PC-3 (cell line): Measurements from ENCODE around the gene NHS. TPM values are rescaled to one million over a fixed set of nuclear protein-coding genes. Genes with fewer than 3 reads are reported as not detected.

Experiments
- ATAC-seq: fragments of 200-7000 bp; cut with Tn5 transposase; 2 replicates; pipeline ENCODE4 v1.9.1; 2020; ENCODE audit warnings: mild to moderate bottlenecking, moderate library complexity
- BruUV-seq: library from RNA; stranded (reverse); fragments of 400-500 nt; replicated peaks from 2 replicates; lab custom pipeline; 2021; lab: Mats Ljungman, UMichigan
- CTCF ChIA-PET: fragments of 300-600 bp; sonication (Branson Sonifier 250); formaldehyde crosslinking; loops from one replicate; lab custom pipeline; 2022; ENCODE audit warnings: antibody characterized with exemption; lab: Charles Lee
- POLR2A ChIA-PET: fragments of 300-600 bp; sonication (Branson Sonifier 250); formaldehyde crosslinking; loops from one replicate; lab custom pipeline; 2022; ENCODE audit warnings: antibody characterized with exemption; ENCODE audit not compliant: unreplicated experiment; lab: Charles Lee
- DNase-seq: peaks from one replicate; pipeline ENCODE4 v3.0.0-alpha.2; 2015
- H2AFZ ChIP-seq: fragments of 300-600 bp; sonication (generic); 2 replicates; pipeline ENCODE4 v1.6.0; 2016; ENCODE audit warnings: antibody characterized with exemption, low read length
- H3F3A ChIP-seq: fragments of 300-600 bp; sonication (generic); one replicate; pipeline ENCODE4 v1.6.0; 2017; ENCODE audit warnings: antibody characterized with exemption, low read length, control low read depth, mild to moderate bottlenecking; ENCODE audit not compliant: unreplicated experiment
- H3K27ac ChIP-seq: fragments of 300-600 bp; sonication (generic); 2 replicates; pipeline ENCODE4 v1.5.1; 2016; ENCODE audit warnings: mild to moderate bottlenecking, low read length
- H3K27me3 ChIP-seq: fragments of 300-600 bp; sonication (generic); 2 replicates; pipeline ENCODE4 v1.6.1; 2016; ENCODE audit warnings: low read length, mixed read lengths
- H3K36me3 ChIP-seq: fragments of 300-600 bp; sonication (generic); 2 replicates; pipeline ENCODE4 v1.6.1; 2016; ENCODE audit warnings: low read depth, mixed run types, low read length, mixed read lengths
- H3K4me1 ChIP-seq: fragments of 300-600 bp; sonication (generic); 2 replicates; pipeline ENCODE4 v1.5.1; 2016; ENCODE audit warnings: low read length; ENCODE audit not compliant: insufficient read depth
- H3K4me2 ChIP-seq: fragments of 300-600 bp; sonication (generic); 2 replicates; pipeline ENCODE4 v1.6.0; 2016; ENCODE audit warnings: low read length
- H3K4me3 ChIP-seq: fragments of 300-600 bp; sonication (generic); 2 replicates; pipeline ENCODE4 v1.5.1; 2016; ENCODE audit warnings: mild to moderate bottlenecking, low read length, mixed read lengths
- H3K79me2 ChIP-seq: fragments of 300-600 bp; sonication (generic); 2 replicates; pipeline ENCODE4 v1.6.1; 2017; ENCODE audit warnings: low read length, mixed read lengths
- H3K9ac ChIP-seq: fragments of 300-600 bp; sonication (generic); 2 replicates; pipeline ENCODE4 v1.6.0; 2016; ENCODE audit warnings: mild to moderate bottlenecking, low read length
- H3K9me2 ChIP-seq: fragments of 300-600 bp; sonication (generic); replicated peaks from 2 replicates; pipeline ENCODE4 v1.6.1; 2016; ENCODE audit warnings: mixed run types, low read length, mixed read lengths
- H3K9me3 ChIP-seq: fragments of 300-600 bp; sonication (generic); 2 replicates; pipeline ENCODE4 v1.6.1; 2016; ENCODE audit warnings: low read length, mixed read lengths
- H4K20me1 ChIP-seq: fragments of 300-600 bp; sonication (generic); 2 replicates; pipeline ENCODE4 v1.6.1; 2016; ENCODE audit warnings: low read length, mixed read lengths
- CTCF ChIP-seq: fragments of 300-600 bp; sonication (generic); conservative IDR thresholded peaks from 2 replicates; pipeline ENCODE4 v1.5.1; 2017; ENCODE audit warnings: antibody characterized with exemption, low read depth, mild to moderate bottlenecking, low read length
- EZH2 ChIP-seq: fragments of 300-600 bp; sonication (generic); IDR thresholded peaks from one replicate; pipeline ENCODE4 v1.6.1; 2017; ENCODE audit warnings: antibody characterized with exemption, mild to moderate bottlenecking, low read length; ENCODE audit not compliant: unreplicated experiment
- EZH2phosphoT487 ChIP-seq: fragments of 300-600 bp; sonication (generic); IDR thresholded peaks from 2 replicates; pipeline ENCODE4 v1.6.1; 2018; ENCODE audit warnings: mild to moderate bottlenecking, antibody characterized with exemption, low read length, borderline replicate concordance
- intact Hi-C: fragments of 100-400 bp; cut with micrococcal nuclease; formaldehyde crosslinking; loops from 2 replicates; pipeline ENCODE4 v1.9.0; 2023
- total RNA-seq: library from RNA; depleted of rRNA; stranded (reverse); fragments of >200 nt; gene quantifications from 2 replicates; pipeline ENCODE4 v1.2.3, GENCODE V29; 2014

The NHS gene
- total RNA-seq, 1 experiment from 2014 or later: 4.9 TPM

DNA sequence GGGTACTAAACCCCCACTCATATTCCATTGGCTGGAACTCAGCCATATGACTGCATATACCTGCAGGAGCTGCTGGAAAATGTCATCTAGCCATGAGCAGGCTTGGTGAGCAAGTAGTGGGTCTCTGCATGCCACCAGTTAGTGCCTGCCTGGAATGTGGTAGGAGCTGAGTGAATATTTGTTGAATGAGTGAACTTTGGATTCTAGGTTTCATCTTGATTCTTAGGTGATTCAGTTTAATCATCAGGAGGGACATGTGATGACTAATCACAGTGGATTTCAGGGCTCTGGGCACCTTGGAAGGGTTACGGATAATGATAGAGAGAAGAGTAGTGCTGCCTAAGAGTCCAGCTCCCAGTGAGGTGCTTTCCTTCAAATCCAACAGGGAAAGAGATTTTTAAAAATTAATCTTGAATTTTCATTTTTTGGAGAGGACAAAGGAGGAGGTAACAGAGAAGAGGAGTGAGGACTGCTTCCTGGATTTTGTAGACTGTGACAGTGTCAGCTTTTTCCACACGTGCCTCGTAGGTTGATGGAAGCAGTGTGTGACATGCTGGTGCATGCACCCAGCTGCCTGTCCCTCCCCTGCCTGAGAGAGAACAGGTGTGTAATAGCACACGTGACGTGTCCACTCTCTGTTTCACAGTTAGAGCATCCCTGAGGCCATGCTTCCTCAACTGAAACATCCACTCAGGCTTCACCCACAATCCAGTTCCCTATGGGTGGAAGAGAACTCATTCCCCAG lies 30.4 kb downstream of the NHS start:
- Histone ChIP-seq H3K9ac (peak overlapping the region; percentile 23; the same call in 1 of the 2 replicates), H3F3A (no peaks in the 10 kb centered on the region), H3K4me2 (peak overlapping the region; percentile 55), H3K9me3 (no peaks in the 10 kb centered on the region), H3K4me3 (no peak overlapping the region), H3K4me1 (peaks cover 46% of the 10 kb centered on the region), H4K20me1 (no peaks in the 10 kb centered on the region), H3K9me2 (no peaks in the 10 kb centered on the region), H3K27me3 (no peaks in the 10 kb centered on the region), H2AFZ (no peak overlapping the region), H3K27ac (peak overlapping the region; percentile 82), H3K79me2 (peaks cover 58% of the 10 kb centered on the region), H3K36me3 (no peaks in the 10 kb centered on the region)
- ChIA-PET CTCF (no interaction called here), POLR2A (interaction anchor here (0.6 kb wide), 1 partner anchor 69 kb away, joined by 5 read pairs; no protein-coding TSS in a partner anchor)
- no peak for TF ChIP-seq EZH2
- DNase-seq (peak; percentile 94), ATAC-seq (peak; percentile 96)
- no TSS peak for BruUV-seq
- intact Hi-C loops: no loop called here

DNA sequence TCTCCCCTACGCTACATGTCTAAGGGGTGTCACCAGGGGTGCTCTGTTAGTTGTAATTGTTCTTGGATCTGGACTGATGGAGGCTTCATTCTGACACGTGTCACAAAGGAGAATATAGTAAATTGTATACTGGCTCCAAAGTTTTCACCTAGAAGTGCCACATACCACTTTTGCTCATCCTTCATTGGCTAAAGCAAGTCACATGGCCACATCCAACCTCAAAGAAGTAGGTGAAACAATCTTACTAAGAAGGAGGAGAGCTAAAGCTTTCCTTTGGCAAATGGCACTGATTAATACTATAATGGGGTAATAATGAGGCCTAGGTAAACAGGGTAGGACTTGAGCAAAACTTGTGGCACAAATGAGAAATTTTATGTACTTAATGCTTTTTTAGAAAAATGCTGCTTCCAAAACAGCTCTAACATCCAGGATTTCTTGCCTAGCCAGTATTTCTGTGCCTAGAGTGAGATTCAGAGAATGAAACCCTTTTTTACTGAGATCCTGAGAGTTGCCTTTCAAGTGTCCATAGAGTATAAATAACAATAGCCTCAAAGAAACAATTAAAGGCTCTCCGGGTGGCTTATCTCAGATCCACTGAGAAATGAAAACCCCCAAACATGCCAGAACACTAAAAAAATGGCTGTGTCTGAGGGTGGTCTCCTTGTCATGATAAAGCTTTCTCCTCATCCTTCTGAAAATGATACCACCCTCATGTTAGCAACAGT lies 34.7 kb downstream of the NHS start:
- Histone ChIP-seq H3K4me3 (no peak overlapping the region), H3K9ac (no peak overlapping the region), H4K20me1 (no peaks in the 10 kb centered on the region), H3K9me3 (no peaks in the 10 kb centered on the region), H3F3A (no peaks in the 10 kb centered on the region), H3K4me2 (no peak overlapping the region), H3K4me1 (peaks cover 61% of the 10 kb centered on the region), H3K9me2 (no peaks in the 10 kb centered on the region), H3K36me3 (no peaks in the 10 kb centered on the region), H3K27ac (no peak overlapping the region), H3K27me3 (no peaks in the 10 kb centered on the region), H3K79me2 (peaks cover 64% of the 10 kb centered on the region), H2AFZ (no peak overlapping the region)
- ATAC-seq (no peak), DNase-seq (no peak)
- intact Hi-C loops: no loop called here
- CTCF ChIA-PET: no interaction called here
- BruUV-seq: no TSS peak
- POLR2A ChIA-PET: no interaction called here
- TF ChIP-seq EZH2phosphoT487 (no peak), CTCF (no peak), EZH2 (no peak)

DNA sequence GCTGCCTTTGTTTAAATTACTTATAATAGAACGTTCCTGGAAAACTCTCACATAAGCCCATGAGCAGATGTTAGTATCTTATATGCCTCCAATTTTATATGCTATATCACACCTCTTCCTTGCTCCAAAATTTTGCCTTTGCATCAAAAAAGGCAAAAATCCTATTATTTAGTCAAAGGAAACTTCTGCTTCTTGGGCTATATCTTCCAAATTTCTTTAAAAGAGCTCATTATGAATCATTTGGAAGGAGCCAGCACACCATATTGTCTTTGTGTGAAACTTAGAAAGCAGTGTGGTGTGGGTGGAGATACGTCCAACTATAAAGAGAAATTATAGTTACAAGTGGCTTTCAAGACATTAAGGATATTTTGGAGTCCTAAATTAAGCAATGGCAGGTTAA lies 35.7 kb downstream of the NHS start:
- Histone ChIP-seq H3K36me3 (no peaks in the 10 kb centered on the region), H3K4me1 (peaks cover 56% of the 10 kb centered on the region), H3K4me2 (no peak overlapping the region), H2AFZ (no peak overlapping the region), H3K4me3 (no peak overlapping the region), H3K9me3 (no peaks in the 10 kb centered on the region), H3K27ac (0 out of 2 replicates have a peak overlapping the region, but pooled peaks have one; percentile 2), H3F3A (no peaks in the 10 kb centered on the region), H3K9ac (no peak overlapping the region), H3K27me3 (no peaks in the 10 kb centered on the region), H3K79me2 (peaks cover 74% of the 10 kb centered on the region), H3K9me2 (no peaks in the 10 kb centered on the region), H4K20me1 (no peaks in the 10 kb centered on the region)
- no TSS peak for BruUV-seq
- POLR2A ChIA-PET: no interaction called here
- no peak for DNase-seq
- no peak for ATAC-seq
- intact Hi-C loops: no loop called here
- TF ChIP-seq CTCF: no peak
- TF ChIP-seq EZH2: no peak
- no peak for TF ChIP-seq EZH2phosphoT487
- CTCF ChIA-PET: no interaction called here
